GM21723 (cell line): ENCODE results near the gene WNT2.
"Not testable (repeated sequence)": the region's sequence is repeated elsewhere in the genome, so short reads cannot be mapped to it uniquely, and the experiment has no call there.

Experiments used
- ATAC-seq: cut with Tn5 transposase; IDR thresholded peaks from one replicate; pipeline ENCODE4 v1.9.1; 2021; ENCODE audit warnings: mild to moderate bottlenecking, moderate library complexity; ENCODE audit not compliant: unreplicated experiment

WNT2 gene

GRCh38 chr7:117270371-117270770 is 52.5 kb downstream of the WNT2 start:
- ATAC-seq = no peak

GRCh38 chr7:117269886-117270285 is 53.0 kb downstream of the WNT2 start:
- no peak for ATAC-seq

- ATAC-seq = no peak
Observed at GRCh38 chr7:117269417-117269816, 53.4 kb downstream of the WNT2 start.

GRCh38 chr7:117264716-117265115 is 58.1 kb downstream of the WNT2 start:
- ATAC-seq = no peak

GRCh38 chr7:117262546-117262945 is 60.3 kb downstream of the WNT2 start:
- ATAC-seq = no peak

- ATAC-seq = no peak
Observed at GRCh38 chr7:117259615-117260014, 63.2 kb downstream of the WNT2 start.

- ATAC-seq = peak; percentile 71
Observed at GRCh38 chr7:117251687-117252086, 71.2 kb downstream of the WNT2 start.

- ATAC-seq = no peak
Observed at GRCh38 chr7:117250801-117251200, 72.1 kb downstream of the WNT2 start.

- no peak for ATAC-seq
Observed at GRCh38 chr7:117250245-117250644, 72.6 kb downstream of the WNT2 start.

- no peak for ATAC-seq
Observed at GRCh38 chr7:117249696-117250095, 73.2 kb downstream of the WNT2 start.

GRCh38 chr7:117248829-117249228 is 74.0 kb downstream of the WNT2 start:
- no peak for ATAC-seq

- ATAC-seq = no peak
Observed at GRCh38 chr7:117247809-117248208, 75.0 kb downstream of the WNT2 start.

GRCh38 chr7:117245703-117246102 is 77.2 kb downstream of the WNT2 start:
- not testable (repeated sequence) for ATAC-seq

- ATAC-seq = no peak
Observed at GRCh38 chr7:117243390-117243789, 79.5 kb downstream of the WNT2 start.

- ATAC-seq = no peak
Observed at GRCh38 chr7:117241088-117241487, 81.8 kb downstream of the WNT2 start.

GRCh38 chr7:117238937-117239336 is 83.9 kb downstream of the WNT2 start:
- no peak for ATAC-seq

- no peak for ATAC-seq
Observed at GRCh38 chr7:117238472-117238871, 84.4 kb downstream of the WNT2 start.

- ATAC-seq = peak; percentile 68
Observed at GRCh38 chr7:117237646-117238045, 85.2 kb downstream of the WNT2 start.

GRCh38 chr7:117231047-117231359 is 91.9 kb downstream of the WNT2 start:
- no peak for ATAC-seq

GRCh38 chr7:117230276-117231046 is 92.4 kb downstream of the WNT2 start:
- peak; percentile 79 for ATAC-seq

GRCh38 chr7:117229350-117229749 is 93.5 kb downstream of the WNT2 start:
- no peak for ATAC-seq

GRCh38 chr7:117227091-117227490 is 95.8 kb downstream of the WNT2 start:
- ATAC-seq = no peak

GRCh38 chr7:117225536-117225935 is 97.3 kb downstream of the WNT2 start:
- ATAC-seq = no peak
